CD4-positive, alpha-beta T cell treated with Interleukin-21 for 1 hour (primary cell): Measurements from ENCODE around the gene CALCR.
"Not testable (repeated sequence)": the region's sequence is repeated elsewhere in the genome, so short reads cannot be mapped to it uniquely, and the experiment has no call there.

Experiments
- DNase-seq: peaks from one replicate; pipeline ENCODE4 v3.0.0-alpha.2; 2020

The CALCR gene

DNA sequence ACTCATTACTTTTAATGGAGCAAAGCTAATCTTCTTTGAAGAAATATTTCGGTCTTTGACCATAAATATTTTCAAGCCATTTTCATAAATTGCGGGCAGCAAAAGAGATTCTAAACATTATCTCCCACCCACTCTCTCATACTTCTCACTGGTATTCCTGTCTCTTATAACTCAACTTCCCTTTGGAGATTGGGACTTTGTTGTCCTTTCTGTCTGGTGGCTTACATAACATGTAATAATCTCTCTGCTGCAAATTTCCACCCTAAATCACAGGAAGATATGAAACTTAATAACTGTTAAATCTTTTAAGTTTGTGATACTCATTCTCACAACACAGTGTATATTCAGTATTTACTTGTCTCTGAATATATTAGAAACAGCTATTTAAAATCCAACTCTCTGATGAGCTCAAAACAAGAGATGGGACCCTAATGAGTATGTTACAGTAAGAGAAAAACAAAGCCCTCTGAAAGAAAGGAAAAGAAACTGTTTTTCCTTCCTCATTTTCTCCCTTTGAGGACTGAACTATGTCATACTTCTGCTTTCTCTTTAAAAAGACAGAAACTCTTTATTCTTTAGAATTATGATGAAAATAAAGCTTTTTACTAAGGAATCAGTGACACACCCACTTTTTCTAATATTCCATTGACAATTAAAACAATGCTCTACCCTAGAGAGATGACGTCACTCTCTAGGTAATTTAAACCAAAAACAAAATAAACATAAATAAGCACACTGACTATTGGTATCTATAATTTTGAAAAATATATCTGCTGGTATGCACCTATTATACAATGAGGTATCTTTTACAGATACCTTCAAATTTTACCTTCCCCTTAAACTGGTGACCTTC, 14.7 kb downstream of the CALCR start:
- no peak for DNase-seq

DNA sequence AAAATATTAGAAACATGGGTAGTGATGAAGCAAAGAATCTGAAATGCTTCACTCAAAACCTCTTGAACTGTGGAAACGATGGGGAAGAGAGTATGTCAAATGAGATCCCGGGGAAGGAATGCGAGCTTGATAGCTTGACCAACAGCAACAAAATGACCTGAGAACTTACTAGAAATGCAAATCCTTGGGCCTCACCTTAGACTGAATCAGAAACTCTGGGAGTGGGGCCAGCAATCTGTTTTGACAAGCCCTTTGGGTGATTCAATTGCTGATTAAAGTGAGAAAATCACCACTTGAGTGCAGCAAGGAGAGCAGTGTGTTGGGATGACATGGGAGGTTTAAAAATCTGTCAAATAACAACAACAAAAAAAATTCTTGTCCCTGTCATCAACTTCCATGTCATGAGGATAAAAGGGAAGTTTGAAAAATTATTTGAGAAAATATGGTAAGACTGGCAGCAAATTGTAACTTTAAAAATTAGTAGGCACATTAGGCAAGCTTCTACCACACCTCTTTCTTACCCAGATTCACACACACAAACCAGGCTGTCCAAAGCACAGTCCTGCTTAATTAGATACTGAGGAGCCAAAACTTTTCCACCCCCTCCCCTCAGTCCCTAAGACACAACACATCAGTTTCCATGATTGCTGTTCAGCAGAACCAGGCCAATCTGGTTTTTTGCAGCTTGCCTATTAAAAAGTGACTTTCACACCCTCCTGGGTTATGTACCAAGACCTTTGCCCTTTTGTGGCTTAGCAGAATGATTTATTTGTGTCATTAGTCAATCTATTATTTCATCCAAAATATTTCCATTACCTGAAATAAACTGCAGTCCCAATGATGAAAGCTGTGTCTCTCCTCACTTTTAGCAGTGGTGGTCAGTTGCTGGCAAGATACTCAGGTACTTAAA, 15.6 kb downstream of the CALCR start:
- DNase-seq, result no peak

DNA sequence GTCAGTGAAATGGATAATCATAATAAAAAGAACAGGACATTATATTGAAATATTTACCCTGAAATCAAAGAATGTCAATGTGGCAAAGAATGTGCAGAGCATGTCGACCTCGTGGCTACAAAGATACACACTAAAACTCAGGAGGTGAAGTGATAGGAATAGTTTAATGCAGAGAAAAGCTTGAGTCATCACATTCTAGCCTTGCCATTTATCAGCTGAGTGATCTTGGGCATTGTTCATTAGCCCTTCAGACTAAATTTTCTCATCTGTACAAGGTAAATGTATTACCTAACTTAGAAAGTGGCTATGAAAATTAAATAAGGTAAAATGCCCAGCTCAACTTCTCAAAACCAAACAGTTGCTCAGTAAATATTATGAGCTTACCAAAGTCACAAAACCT, 22.6 kb downstream of the CALCR start:
- DNase-seq, result no peak

DNA sequence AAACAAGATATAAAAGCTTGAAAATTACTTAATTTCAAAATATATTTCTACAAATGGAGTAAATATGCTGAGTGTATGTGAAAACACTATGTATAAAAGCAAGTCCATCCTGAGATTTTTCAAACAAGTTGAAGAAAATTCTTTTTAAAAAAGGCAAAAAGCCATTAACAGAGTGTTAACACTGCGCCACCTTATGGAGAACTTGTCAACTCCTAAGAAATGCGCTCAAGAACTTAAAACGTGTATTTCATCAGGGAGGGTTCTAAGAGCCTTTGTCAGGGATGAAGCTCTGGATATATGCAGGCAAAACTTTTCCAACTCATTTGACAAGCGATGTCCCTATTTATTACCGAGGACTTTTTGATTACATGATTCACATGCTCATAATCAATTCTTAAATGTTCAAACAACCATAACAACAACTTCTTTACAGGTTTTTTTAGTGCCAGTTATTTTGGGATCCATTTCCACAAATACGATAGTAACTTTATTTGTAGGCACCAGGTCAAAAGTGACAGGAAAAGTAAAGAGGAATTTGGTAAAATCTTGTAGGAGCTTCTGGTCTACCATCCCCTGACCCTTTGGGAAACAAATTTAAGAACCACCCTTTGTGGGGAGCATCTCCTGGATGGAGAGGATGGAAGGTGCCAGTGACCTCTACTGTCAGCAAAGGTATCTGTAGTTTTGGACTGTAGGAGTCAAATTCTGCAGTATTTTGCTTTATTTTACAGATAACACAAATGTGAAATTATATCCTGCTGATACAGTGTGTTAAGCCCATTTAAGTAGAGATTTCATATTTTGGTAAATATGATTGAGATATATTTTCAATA, 23.2 kb downstream of the CALCR start:
- peak; percentile 4 for DNase-seq

DNA sequence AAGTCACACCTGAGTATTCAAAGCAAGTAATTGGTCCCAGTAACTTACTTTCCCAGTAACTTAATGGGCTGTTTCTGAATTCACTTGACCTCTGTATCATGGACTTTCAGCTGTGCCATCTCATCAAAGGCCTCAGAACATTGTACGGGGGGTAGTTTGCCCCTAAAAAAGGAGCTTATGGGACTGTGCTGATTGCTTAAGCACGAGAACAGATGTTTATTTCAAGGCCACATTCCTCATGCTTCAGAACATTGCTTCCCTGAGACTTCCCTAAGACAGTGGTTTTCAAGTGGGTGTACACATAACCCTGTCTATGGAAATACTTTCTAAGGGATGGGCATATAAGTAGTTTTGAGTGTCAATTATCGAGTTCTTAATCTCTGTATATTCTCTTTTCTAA, 26.8 kb downstream of the CALCR start:
- no peak for DNase-seq

DNA sequence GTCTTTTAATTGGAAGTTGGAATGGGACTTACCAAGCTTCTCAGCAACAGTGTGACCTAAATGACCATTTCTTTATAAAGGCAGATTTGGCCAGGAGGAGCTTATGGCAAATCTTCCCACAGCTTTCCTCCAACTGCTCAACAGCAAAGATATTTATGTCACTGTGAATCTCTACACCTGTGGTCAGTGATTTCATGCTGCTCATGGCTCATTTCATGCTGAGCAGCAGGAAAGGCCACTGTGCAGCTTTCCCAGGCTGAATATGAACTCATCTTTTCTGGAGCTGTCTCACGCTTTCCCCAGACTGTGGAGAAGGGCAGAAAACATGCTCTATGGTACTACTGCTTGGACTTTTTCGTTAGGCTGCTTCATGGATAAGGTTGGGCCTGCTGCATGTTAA, 29.8 kb downstream of the CALCR start:
- DNase-seq, result no peak

DNA sequence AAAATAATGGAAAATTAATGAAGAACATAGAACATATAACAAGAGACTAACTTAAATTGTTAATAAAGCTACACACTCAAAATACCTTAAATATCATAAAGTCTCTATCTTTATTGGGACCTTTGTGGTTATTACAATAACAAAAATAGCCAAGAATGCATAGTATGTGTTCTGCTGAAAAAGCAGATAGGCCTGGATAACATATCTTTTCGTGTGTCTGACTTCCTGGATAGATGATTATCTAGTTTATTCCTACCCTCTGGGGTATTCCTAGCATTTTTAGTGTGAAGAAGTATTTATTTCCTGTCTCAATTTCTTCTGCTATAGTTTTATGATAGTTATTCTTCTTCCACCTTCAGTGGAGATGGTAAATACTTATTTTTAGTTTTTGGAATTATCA, 36.5 kb downstream of the CALCR start:
- DNase-seq, result no peak

DNA sequence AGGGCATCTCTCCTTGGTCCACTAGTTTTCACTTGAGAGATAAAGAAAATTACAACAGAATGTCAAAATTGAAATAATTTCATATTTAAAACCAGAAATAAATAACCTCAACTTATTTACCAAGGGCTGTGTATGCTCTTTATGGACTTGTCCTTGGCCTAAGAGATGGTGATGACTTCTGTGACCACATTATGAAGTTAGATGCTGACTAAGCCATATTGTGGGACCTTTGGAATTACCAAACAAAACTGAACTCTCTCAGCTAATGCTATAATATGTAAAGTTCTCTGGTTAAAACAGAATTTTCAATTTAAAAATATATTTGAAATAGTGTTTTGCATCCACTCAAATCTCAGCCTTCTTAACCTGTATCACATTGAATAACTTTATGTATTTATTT, 38.9 kb downstream of the CALCR start:
- DNase-seq, result no peak

DNA sequence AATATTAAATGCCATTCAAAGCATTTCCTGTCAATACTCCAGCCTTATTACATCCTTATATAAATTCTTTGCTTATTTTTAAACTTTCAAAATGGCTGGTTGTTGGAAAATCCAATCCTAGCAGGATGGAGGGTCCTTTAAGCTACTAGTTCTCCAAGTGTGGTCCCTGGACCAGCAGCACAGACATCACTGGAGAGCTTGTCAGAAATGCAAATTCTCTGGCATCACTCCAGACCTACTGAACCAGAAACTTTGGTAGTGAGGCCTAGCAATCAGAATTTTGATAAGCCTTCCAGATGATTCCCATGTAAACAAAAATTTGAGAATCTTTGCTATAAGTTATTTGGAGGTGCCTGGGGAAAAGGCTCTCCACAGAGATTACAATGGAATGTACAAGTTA, 43.8 kb downstream of the CALCR start:
- DNase-seq, result no peak

DNA sequence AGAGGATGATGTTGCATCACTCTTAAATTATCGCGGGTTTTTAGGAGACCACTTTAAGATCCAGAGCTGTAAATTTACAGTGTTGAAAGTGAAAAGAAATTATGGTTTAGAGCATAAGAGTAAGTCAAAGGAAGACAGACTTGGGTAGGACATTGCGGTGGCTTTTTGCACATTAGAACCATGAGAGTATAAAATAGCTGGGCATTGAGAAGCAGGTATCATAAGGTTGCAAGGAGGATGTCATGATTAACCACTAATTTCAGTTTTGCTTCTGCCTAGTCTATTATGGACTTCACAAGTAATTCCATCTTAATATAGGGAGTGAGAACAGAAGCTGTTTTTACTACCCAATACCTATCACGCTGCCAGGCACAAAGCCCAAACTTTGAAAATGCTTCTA, 57.7 kb downstream of the CALCR start:
- no peak for DNase-seq

DNA sequence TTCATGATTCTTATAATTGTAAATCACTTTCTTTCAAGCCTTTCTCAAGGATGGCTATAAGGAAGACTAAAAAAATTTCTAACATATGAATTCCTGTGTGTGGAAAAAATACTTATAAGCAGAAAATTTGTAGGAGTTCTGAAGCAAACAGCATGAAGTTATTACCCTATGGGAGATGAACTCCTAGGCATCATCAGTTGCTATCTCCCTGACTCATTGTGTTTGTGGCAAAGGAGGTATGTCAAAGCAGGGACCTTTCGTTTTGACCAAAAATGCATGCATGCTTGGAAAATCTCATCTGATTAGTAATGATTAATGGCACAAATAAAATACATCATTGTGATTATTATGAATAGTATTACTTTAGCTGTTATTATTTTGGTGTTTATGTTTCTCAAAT, 59.4 kb downstream of the CALCR start:
- no peak for DNase-seq

DNA sequence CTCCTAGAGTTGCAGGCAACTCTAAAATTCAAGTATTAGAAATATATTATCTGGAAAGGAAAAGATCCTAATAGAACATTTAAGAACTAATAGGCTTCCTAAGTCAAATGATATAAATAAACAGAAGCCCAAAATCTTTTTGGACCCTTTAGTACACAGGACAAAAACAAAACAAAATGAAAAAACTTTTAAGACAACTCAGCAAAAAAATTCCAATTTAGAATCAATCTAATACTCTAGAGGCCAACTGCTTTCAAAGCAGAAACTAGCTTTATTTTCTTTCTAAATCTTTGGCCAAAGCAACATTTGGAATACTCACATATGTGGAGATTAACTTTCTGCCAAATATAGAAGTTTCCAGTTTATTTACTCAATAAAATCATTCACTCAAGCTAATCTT, 65.2 kb downstream of the CALCR start:
- DNase-seq, result no peak

DNA sequence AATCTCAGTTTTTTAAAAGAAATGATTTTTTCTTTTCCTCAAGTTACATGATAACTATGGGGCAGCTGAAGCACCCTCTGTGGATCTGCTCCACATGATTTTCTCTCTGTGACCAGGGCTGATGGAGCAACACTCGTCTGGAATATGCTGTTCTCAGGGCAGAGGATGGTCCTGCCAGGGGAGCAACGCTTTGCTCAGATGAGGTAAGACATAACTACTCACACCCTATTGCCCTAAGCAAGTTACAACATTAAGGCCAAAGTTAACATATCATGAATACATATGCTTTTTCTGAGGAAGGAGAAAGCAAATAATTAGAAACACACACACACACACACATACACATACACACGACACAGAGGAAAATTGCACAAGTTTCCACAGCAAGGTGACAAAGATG, 71.4 kb downstream of the CALCR start:
- no peak for DNase-seq

DNA sequence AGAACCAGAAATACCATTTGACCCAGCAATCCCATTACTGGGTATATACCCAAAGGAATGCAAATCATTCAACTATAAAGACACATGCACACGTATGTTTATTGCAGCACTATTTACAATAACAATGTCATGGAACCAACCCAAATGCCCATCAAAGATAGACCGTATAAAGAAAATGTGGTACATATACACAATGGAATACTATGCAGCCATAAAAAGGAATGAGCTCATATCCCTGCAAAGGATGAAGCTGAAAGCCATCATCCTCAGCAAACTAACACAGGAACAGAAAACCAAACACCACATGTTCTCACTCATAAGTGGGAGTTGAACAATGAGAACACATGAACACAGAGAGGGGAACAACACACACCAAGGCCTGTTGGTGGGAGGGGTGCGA, 82.7 kb downstream of the CALCR start:
- not testable (repeated sequence) for DNase-seq

DNA sequence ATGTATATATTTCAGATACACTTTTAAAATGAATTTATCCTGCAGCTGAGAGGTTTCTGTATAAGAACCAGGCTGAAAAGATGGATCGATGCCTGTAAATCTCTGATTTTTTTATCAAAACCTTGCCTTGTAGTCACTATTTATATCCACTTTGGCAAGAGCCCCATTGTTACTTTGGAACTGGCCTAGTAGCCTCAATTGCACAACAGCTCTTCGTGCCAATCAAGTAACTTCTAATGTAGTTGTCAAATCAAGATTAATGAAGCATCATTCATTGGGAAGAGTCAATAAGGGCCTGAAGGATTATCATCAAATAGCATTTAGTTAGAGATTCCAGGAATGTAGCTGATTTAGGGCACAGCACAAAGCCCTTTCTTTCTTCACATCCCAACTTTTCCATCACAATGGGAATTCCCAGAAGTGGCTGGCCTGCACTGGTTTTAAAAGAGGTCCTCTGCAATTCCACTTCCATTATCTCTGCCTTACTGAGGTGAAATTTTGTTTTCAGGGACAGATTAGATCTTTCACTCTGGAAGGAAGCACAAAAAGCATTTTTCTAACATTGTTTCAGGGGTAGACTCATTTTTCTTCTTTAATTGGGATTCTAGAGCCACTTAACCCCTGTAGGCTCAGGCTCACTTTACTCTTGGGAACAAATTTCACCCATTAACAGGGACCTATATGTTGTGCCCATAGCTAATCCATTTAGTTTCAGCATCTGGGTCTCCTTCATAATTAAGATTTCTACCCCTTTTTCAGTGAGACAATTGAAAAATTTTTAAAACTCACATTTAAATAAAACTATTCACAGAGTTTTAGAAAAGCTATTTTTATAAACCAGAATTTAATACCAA, 97.8 kb downstream of the CALCR start:
- DNase-seq, result no peak

DNA sequence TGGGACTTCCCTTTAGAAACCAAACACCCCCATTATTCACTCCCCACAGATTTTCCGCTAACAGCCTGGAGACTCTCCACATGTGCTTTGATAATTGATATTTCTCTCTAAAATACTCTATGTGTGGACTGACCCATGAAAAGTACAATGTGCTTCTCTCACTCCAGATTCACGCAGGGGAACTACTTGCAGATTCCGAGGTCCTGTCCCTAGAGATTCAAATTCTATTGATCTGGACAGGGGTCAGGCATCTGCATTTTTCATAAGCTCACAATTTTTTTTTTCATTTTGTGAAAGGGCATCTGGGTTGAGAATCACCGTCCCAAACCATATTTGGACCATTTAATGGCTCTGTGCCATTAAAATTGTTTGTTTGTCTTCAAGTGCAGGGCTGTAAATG, 98.7 kb downstream of the CALCR start:
- no peak for DNase-seq

DNA sequence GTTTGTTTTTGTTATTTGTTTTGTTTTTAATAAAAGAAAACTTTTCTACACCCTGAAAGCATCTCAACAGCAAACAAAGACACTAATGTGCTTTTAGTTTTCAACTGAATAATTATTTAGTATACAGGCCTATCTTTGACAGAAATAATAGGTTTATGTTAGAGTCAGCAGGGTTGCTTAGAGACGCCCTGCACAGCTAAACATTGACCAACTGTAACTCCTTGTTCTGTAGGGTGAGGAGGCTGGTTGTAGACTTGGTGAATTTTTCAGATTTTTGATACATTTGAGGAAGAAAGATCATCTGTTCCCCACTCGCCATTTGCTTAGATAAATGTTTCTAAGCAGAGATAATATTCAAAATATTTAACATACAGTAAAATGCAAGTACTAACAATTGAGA, 103.1 kb downstream of the CALCR start:
- DNase-seq, result no peak

DNA sequence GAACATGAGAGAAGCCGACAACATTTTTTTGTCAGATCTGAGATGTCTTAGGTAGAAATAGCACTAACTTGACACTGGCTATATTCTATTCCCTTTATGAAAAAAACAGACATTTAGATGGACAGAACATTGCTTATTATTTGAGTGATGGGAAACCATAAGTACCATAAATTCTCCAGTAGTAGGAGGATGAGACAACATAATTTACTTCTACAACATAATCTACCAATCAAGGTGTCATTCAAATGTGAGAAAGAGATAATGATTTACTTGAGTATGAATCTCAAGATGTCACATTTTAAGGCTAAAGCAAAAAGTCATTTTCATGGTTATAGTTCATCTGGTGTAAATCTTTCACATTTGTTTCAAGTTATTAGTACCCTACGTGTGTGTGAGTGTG, 110.8 kb downstream of the CALCR start:
- DNase-seq, result no peak

DNA sequence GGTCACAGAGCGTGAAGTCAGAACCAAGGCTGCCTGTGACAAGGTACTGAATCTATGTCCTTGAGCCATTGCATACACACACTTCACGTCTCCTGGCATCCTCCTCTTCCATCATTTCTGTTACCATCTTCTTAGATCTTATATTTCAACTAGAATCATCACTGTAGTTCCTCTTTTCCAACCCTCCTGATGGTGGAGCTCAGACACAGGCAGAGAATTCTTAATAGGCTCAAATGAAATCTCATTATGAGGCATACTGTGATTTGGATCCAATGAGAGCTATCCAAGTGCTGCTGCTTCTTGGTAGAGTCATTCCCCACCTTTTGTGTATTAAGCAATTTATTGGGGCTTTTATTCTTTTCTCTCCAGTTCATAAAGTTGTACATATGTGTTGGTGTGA, 113.2 kb downstream of the CALCR start:
- DNase-seq, result no peak

DNA sequence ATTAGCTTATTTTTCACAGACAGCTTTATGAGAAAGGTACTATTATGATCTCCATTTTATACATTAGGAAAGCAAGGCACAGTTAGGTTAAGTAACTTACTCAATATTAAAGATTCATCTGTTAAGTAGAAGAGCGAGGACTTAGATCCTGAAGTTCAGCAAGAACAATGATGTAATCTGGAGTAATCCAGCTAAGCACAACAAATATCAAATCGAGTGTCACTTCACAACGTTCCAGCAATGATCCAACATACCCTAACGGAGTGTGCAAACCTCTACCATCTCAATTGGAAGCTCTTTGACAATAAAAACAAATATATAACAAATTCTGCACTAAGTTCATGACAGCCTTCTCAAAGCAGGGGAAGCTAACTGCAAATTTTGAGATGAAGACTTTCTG, 121.3 kb downstream of the CALCR start:
- DNase-seq, result no peak

DNA sequence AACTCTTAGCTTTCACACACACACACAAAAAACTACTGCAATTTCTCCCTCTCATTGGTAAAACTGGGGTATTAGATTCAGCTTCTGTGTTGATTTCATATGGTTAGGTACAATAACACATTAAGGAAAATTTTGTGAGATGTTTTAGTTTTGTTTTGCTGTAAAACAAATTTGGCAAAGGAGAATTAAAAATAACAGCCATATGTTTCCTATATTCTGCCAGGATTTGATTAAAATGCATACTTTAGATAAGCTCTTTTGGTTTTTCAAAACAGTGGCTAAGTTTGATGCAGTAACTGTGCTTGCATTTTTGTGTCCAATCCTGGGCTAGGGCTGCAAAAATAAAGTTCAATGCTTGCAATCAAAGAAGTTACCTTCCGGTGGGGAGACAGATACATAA, 126.3 kb downstream of the CALCR start:
- no peak for DNase-seq

DNA sequence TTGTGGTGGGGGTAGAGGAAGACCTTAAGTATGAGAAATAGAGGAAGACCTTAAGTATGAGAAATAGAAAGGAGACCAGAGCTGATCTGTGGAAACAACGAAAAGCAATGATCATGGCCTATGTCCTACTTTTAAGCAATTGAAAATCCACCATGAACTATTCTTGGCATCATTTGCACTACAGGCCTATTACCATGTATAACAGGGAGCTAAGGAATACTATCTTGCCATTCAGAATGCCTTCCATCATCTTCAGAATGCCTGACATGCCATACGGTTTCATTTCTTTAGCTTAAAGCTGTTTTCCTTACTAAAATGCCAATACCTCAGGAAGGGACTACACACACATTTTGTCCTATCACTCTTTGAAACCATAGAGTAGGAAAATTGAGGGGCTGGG, 127.0 kb downstream of the CALCR start:
- DNase-seq, result no peak
